ENCODE results near the gene HSPB2. TPM values are rescaled to one million over a fixed set of nuclear protein-coding genes. Genes with fewer than 3 reads are reported as not detected.

Gene HSPB2
- polyA plus RNA-seq, 4 donors = 1.1 to 2.7 (median 2.1) TPM

- DNase-seq (ENCODE audit: low read depth in 4 of 4, low spot score in 3 of 4) = no peak
Measured at GRCh38 chr11:111936040-111936540, 23.6 kb downstream of the HSPB2 start.

DNA sequence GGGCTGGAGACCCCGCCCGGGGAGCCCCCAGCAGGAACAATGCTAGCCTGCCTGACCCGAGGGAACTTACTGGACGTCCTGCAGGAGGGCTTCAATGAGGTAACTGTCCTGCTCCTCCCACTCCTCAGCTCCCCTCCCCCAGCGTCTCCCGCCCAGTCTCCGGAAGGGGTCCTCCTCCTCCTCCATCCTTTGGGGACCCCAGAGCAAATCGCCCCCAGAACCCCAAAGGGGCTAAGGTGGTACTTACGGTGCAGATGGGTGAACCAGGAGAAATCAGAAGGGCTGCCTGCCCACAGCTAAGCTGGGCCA is 24.9 kb downstream of the HSPB2 start:
- DNase-seq (ENCODE audit: low read depth in 4 of 4, low spot score in 3 of 4) = no peak

GRCh38 chr11:111937844-111938243 is 25.3 kb downstream of the HSPB2 start:
- no peak for DNase-seq (ENCODE audit: low read depth in 4 of 4, low spot score in 3 of 4)

GRCh38 chr11:111938687-111939160 is 26.2 kb downstream of the HSPB2 start:
- DNase-seq (ENCODE audit: low read depth in 4 of 4, low spot score in 3 of 4) = no peak

DNA sequence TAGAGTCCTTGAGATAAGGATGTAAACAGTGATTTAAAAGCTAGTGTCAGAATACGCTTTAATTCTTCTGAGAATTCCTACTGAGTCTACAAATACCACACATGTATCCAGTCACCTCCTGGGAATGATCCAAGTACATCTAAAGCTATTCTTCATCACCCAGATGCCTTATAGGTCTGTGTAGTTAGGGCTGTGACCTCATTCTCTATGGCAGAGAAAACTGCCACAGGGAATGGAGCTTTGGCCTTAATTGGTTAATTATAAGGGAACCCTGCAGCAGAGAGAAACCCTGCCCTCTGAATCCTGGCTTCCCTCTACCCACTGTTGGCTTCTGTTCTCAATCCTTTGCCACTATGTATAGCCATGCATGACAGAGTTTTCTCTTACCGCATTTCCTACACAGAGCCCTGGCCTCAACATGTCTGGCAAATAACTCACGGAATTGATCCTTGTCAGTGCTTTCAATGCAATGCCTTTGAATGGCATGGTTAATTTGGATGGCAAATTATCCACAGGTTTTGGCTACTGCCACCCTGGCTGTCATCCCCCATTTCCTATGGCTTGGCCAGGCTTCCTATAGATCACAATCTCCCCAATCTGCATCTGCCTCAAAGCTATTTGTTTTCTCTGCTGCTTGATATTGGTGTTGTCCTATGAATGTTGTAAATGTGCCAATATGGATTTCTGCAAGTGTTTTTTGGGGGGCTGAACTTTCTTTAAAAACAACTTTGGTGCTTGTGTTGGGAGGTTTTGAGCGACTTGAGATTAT is 27.5 kb downstream of the HSPB2 start:
- DNase-seq (ENCODE audit: low read depth in 4 of 4, low spot score in 3 of 4) = no peak

- no peak for DNase-seq (ENCODE audit: low read depth in 4 of 4, low spot score in 3 of 4)
Measured at GRCh38 chr11:111941963-111942362, 29.4 kb downstream of the HSPB2 start.

GRCh38 chr11:111942829-111943228 is 30.3 kb downstream of the HSPB2 start:
- DNase-seq (ENCODE audit: low read depth in 4 of 4, low spot score in 3 of 4) = no peak

DNA sequence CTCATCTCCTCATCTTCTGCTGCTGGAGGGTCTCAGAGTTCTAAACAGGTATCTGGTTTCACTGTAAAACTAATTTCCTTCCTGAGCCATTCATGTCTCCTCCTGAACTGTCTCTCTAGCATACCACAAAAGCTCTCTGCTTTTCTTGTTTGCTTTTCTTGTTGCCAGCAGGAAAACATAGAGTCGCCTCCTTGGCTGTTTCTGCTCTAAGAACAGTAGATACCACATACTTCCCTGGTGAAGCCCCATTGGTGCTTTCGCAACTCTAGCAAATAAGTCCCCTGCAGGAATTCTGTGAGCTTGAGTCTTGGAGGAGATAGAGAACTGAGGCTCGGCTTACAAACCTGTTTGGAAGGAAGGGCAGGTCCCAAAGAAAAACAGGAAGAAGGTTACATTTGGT is 31.6 kb downstream of the HSPB2 start:
- DNase-seq (ENCODE audit: low read depth in 4 of 4, low spot score in 3 of 4) = no peak

DNA sequence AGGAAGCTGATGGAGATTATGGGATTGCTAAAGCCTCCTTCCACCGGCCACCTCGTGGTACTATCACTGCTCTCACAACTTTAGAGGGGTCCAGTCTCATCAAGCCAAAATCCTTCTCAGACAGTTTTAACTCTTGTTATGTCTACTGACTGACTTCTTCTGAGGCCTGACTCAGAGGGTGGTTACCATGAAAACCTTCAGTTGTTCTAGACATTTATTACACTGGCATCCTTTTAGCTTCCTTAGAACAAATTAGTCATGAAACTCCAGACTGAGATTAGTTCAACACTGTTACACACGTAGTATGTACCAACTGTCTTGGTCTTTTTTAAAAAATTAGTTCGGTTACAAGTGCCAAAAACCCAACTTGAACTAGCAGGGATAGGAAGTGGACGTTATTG is 32.1 kb downstream of the HSPB2 start:
- DNase-seq (ENCODE audit: low read depth in 4 of 4, low spot score in 3 of 4) = no peak

- no peak for DNase-seq (ENCODE audit: low read depth in 4 of 4, low spot score in 3 of 4)
Measured at GRCh38 chr11:111945198-111945597, 32.7 kb downstream of the HSPB2 start.

DNA sequence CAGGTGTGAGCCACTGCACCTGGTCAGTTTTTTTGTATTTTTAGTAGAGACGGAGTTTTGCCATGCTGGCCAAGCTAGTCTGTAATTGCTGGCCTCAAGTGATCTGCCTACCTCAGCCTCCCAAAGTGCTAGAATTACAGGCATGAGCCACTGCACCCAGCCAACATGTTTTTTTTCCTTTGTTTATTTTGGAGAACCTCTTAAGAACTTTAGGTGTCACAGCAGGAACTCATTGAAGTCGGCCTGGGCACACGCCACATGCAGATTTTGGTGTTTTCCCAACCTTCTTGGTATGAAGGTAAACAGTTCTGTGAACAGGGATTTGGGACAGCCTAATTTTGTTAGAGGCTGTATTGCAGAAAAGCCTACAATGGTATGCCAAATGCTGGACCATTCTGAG is 34.0 kb downstream of the HSPB2 start:
- no peak for DNase-seq (ENCODE audit: low read depth in 4 of 4, low spot score in 3 of 4)

DNA sequence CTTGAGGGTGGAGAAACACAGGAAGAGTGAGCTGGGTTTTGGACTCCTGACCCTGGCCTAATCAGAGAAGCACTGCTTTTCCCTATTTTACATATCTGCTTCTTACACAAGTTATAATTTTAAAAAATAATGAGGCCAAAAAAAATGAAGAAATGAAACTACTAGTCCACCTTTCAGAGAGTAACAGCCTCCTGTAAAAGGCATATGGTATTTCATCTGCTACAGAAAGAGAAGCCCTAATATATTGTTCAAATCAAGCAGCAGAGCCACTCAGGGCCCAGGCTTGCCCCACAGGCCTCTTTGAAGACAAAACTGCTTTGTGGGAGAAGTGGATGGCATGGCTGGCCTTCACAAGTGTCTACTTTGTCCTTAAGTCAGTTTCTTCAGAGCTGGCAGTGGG is 34.6 kb downstream of the HSPB2 start:
- no peak for DNase-seq (ENCODE audit: low read depth in 4 of 4, low spot score in 3 of 4)

GRCh38 chr11:111949519-111950426 is 37.2 kb downstream of the HSPB2 start:
- DNase-seq (ENCODE audit: low read depth in 4 of 4, low spot score in 3 of 4) = no peak

GRCh38 chr11:111951565-111951964 is 39.0 kb downstream of the HSPB2 start:
- DNase-seq (ENCODE audit: low read depth in 4 of 4, low spot score in 3 of 4) = no peak

- DNase-seq (ENCODE audit: low read depth in 4 of 4, low spot score in 3 of 4) = no peak
Measured at GRCh38 chr11:111954154-111954553, 41.6 kb downstream of the HSPB2 start.

GRCh38 chr11:111957663-111958444 is 45.3 kb downstream of the HSPB2 start:
- DNase-seq (ENCODE audit: low read depth in 4 of 4, low spot score in 3 of 4) = no peak

GRCh38 chr11:111960916-111961315 is 48.4 kb downstream of the HSPB2 start:
- no peak for DNase-seq (ENCODE audit: low read depth in 4 of 4, low spot score in 3 of 4)

DNA sequence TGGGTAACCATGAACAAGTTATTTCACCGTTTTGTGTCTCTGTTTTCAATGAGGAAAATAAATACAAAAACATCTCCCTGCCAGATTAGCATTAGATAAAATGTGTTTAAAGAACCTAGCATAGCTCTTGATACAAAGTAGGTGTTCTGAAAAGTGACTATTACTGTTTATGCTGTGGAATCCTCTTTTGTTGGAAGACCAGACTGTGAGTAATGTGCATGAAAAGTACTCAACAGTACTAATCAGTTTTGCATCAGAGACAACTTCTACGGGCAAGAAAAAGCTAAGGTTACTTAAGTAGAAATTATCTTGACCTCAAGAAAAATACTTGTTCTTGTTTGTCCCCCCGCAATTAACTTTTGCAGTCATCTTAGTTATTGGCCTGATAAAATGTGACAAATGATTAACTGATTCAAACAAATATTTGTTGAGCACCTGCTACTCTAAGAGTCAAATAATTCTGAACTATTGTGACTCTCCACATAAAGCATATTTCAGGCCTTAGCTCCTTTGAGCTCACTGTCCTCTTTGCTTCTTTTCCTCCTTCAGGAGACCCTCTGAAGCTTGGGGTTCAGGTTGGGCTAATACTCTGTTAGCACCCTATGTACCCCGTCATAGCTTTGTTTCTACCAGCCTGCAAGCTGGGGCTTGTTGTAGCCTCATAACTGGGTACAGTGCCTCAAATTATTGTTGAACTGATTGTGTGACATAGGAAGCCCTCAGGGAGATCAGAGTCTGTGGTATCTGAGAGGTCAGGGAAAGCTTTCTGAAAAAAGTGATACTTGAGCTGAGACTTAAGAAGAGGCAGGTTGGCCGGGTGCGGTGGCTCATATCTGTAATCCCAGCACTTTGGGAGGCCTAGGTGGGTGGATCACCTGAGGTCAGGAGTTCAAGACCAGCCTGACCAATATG is 49.1 kb downstream of the HSPB2 start:
- DNase-seq (ENCODE audit: low read depth in 4 of 4, low spot score in 3 of 4) = no peak
